GM18517 (cell line): ENCODE measurements around the gene PPP3CA.
A peak's percentile ranks its signal among the peaks of the same experiment; 100 is the strongest.

Source experiments
- ATAC-seq: cut with Tn5 transposase; IDR thresholded peaks from one replicate; pipeline ENCODE4 v1.9.1; 2021; ENCODE audit warnings: mild to moderate bottlenecking, moderate library complexity; ENCODE audit not compliant: unreplicated experiment

The PPP3CA gene

DNA sequence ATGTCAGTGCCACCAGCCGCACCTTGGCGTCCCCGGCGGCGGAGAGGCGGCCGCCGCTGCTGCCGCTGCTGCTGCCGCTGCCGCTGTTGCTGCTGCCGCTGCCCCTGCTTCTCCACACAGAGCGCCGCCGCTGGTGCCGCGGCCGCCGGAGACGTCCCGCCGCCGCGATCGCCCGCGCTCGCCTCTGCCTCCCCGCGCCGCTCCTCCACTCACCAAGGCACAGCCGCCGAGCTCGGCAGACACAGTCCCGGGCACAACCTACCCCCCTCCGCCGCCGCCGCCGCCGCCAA lies at the start of gene PPP3CA:
Gene PPP3CA, minus strand, starts transcription at position 260 of the 290 bp plus-strand sequence.
- ATAC-seq, result peak; percentile 29

DNA sequence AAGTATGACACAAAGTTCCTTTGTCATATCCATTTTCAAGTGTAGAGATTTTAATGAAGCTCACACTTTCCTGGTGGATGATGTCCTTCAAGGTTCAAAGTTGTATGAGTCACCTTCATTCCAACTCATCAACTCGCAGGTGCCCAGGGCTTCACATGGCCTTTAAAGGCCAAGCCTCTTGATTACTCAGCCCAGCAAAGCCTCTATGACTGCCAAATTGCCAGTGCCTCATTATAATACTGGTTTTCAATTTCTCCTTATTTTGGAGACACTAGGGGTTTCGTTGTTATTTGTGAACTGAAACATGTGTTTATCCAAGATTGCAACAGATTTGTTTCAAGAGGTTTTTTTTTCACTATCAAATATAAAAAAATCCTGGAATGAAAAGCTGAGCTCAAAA lies 45.9 kb upstream of the PPP3CA start:
- no peak for ATAC-seq

DNA sequence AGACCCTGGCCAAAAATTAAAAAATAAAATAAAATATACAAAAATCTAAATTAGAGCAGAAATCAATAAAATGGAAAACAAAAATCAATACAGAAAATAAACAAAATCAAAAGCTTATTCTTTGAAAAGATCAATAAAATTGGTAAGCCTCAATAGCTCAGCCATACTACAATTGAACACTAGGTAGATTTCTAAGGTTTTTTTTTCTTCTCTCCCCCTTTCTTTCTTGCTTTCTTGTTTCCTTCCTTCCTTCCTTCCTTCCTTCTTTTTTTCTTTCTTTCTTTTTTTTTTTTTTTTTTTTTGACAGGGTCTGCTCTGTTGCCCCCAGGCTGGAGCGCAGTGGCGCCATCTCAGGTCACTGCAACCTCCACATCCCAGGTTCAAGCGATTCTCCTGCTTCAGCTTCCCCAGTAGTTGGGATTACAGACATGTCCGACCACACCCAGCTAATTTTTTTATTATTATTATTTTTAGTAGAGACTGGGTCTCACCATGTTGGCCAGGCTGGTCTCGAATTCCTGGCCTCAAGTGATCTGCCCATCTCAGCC lies 23.4 kb upstream of the PPP3CA start:
- no peak for ATAC-seq

DNA sequence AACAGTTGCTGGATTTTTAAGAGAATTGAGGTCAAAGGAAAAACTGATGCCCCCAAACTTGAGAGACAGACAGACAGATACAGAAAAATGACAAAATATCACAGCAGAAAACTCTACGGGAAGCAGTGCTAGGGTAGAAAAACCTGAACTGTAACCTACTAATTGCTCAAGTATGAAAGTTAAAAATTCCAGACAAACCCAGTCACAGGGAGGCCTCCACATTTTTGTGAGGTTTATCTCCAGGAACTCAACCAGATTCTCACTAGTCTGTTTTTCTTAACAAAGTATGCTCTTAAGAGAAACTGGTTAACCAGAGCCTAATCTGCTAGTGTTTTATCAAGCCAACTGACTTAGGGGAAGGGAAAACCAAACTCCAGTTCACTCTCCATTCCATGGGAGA lies 19.9 kb upstream of the PPP3CA start:
- ATAC-seq, result no peak

DNA sequence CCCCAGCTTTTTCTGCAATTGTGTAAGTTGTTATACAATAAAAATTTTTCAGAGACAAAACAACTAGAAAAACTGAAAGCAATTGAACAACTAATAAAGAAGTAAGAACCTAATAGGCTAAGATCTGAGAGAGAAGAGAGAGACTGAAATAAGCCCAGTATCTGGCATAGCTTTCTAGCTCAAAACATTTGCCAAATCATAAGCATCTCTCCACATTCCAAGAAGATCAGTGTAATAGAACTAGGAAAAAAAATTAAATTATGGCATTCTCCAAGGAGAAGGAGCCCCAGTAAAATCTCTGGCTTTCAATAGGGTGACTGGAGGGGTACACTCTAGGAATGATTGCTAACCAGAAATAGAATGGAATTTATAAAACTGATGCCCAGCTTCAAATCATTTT lies 19.0 kb upstream of the PPP3CA start:
- no peak for ATAC-seq

DNA sequence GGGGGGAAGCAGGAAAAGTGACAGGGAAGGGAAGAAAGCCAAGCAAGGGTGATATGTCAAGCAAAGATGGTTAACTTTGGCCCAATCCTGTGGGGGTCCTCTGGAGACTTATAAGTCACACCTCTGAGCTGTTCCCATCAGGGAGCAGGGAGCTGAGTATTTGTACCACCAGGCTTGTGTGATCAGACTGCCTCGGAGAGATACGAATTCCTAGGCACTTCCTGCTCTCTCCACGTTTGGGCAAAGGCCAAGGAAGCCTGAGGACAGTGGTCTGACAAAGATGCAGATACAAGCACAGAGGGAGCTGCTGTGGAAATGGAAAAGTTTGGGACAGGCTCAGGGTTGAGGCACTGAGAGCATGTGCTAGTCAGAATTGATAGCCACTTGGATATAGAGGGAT lies 10.4 kb upstream of the PPP3CA start:
- no peak for ATAC-seq

DNA sequence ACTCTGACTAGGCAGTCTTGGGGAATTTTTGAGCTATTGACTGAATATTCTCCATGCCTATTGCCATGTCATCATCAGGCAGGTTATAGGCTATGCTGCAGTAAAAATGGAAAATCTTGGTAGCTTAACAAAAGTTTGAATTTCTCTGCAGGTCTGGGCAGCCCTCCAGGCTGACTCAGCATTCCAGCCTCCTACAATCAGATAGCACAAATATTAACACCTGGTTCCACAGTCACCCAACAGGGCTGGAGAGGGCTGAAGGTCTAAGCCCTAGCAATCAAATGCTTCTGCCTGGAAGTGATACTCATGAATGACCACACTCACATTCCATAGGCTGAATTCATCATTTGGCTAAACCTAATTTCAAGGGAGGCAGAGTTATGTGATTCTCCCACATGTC lies 9.6 kb upstream of the PPP3CA start:
- no peak for ATAC-seq

DNA sequence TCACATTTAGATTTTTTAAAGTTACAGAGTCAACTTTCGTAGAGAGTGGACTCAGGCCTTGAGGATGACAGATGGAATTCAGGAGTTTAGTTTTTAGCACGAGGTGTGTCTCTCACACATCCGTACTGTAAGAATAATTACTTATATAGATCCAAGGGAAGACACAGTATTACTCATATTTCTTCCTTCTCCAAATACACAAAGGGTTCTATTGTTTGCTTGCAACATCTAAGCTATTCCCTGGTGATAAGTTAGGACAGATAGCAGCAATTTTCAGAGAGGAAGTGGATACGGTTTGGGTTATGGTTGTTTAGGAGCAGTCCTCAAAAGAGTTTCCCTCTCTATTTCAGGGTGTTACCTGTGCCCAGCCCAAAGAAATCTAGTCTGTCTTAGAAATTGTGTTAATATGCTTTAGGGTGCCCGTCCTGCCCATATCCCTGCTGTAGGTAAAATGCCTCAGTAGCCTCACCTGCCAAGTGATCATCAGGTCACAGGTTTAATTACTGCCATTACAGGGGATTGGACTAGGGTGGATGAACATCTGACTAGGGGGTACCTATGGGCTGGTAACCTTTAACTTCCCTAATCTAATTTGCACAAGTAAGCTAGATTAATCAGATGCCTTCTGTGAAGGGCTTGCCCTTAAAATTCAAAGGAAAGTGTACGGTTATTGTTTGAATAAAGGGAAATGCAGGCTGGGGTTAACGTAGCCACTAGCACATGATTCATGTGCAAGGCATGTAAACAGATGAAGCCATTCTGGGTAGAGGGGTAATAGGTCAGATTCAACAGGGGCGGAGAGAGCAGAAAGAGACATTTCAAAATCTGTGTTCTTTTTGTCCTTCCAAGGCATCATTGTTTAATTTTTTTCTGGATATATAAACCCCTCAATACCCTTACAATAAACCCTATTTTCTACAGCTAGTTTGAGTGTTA lies 8.7 kb upstream of the PPP3CA start:
- no peak for ATAC-seq

DNA sequence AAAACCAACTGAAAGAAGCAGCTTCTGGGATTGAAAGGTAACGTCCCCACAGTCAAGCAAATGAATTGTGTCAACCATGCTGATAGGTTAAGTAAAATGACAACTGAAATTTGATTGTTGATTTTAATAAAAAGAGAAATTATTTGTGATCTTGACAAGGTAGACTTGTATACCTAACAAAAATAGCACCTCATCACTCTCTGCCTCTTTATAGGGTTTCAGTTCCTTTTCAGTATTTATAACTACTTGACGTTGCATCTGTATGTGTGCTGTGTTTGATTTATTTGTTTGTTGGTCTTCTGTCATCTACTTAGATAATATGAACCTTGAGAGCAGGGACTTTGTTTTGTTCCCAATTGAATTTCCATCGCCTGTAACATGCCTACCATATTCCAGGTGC lies 7.9 kb upstream of the PPP3CA start:
- peak; percentile 99 for ATAC-seq

DNA sequence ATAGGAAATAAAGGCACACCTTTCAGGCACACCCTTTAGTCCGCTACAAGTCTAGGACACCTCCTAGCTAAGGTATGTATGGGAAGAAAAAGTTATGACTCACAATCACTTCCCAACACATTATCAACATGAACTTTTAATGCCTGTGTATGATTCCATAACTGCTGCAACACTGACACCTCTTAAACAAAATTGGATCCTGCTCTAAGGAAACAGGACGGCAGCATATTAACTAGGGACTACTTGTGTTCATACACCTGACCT lies 2.4 kb upstream of the PPP3CA start:
- ATAC-seq, result no peak

DNA sequence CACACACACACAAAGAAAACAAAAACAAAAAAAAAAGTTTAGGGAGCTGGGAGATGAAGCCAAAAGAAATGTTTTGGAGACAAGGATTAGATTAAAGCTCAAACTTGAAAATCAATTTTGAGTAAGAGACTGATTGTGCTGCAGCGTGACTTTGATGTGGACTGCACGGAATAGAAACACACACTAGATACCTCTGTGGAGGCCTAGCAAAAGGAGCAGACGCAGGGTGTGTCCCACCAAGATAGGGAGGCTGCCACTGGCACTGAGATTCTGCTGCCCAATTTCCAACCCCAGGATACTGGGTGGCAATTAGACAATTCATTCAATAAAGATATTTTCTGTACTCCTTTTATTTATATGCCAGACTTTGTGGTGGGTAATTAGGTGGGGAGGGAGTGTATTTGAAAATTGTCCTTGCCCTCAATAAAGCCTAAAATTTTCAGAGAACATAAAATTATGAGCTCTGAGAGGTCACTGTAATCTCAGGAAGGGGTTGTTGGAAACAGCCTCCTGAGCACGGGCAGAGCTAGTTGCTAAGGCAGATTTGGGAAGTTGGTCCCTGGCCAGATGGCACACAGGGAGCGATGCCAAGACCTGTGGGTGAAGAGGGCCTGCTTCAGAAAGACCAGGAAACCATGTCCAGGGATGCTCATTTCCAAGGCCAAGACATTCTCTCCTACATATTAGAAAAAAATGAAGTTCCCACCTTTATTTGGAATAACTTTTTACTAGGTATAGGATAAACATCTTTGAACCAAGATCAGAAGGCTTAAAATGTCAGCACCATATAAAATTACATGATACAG lies 1.9 kb upstream of the PPP3CA start:
- no peak for ATAC-seq

DNA sequence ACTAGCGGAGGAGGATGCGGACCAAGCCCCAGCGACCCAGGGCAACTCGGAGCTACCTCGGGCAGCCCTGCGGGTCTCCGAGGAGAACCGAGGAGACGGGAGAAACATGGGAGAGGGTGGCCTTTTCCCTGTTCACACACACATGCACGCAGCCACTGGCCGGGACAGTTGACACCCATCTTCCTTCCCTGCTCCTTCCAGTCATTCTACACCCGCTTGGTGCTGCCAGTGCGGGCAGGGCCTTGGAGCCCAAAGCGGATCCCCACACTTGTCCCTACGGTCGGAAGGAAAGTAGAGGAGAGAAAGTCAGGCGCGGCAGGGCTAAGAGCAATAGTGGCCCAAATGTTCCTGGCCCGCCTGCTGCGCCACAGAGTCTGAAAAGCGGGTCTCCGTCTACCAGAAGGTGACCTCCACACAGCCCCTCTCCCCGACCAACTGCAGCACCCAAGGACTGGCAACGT lies 1.1 kb upstream of the PPP3CA start:
- no peak for ATAC-seq

DNA sequence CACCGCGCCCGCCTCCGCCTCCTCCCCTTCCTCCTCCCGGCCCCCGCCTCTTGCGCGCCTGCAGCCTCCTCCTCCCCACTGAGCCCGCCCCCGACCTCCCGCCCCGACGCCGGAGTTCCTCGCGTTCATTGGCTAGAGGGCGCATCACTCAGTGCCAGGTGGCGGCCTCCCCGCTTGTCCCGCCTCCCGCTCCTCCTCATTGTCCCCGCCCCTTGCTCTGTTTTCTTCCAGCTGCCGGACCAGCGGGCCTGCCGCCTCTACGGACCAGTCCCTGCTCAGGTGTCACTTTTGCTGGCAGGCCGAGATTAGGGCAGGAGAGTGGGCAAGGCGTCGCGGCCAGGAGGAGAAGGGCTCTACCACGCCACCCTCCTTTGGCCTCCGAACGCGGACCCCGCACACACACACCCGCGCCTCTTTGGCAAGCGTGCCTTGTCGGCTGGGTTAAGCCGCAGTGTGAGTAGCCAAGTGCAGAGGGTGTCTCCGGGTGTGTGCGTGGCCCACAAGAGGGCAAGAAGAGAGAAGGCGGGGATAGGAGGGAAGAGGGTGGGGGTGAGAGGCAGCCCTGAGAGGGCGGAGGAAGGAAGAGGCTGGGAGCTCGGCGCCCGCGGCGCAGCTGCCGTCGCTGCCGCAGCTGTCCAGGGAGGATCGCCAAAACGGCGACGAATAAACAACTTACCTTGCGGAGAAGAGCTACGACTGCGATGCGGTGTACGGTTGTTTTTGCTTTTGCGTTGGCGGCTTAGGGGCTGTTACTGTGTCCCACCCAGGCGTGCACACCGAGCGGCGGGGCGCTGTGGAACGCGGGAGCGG lies 436 bp upstream of the PPP3CA start:
- ATAC-seq, result peak; percentile 74

DNA sequence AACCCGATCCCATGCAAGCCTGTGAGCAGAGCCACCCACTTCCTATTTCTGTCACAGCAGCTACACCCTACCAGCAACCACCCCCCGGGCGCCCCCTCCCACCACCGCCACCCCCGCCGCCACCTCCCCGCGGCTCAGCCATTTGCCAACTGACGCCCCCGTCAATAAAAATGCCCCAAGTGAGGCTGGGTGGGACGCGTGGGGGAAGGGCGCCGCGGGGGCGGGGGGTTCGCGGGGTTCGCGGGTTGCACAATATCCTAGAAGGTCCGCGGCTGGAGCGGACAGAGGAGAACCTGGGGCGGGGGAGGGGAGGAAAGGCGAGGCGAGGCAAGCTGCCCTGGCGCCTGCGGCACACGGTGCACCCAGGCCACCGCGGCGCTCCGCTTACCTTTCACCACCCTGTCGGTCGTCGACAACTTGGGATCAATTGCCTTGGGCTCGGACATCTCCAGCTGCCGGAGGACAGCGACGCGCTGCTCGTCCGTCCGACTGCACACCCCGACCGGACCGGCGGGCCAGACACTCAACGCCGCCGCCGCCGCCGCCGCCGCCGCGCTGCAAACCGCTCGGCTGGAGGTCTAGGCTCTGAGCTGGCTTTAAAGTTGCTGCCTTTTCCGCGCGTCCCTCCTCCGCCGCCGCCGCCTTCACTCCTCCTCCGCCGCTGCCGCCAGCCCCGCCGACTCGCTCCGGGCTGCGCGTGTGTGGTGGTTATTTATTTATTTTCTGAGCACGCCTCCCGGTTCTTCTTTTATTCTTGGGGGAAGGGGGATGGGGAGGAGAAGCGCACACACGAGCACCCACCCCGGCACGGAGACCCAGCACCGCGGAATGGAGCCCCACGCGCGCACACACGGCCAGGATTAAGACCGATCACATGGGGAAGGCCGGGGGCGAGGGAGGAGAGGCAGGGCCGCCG lies 717 bp downstream of the PPP3CA start:
- ATAC-seq, result peak; percentile 4

DNA sequence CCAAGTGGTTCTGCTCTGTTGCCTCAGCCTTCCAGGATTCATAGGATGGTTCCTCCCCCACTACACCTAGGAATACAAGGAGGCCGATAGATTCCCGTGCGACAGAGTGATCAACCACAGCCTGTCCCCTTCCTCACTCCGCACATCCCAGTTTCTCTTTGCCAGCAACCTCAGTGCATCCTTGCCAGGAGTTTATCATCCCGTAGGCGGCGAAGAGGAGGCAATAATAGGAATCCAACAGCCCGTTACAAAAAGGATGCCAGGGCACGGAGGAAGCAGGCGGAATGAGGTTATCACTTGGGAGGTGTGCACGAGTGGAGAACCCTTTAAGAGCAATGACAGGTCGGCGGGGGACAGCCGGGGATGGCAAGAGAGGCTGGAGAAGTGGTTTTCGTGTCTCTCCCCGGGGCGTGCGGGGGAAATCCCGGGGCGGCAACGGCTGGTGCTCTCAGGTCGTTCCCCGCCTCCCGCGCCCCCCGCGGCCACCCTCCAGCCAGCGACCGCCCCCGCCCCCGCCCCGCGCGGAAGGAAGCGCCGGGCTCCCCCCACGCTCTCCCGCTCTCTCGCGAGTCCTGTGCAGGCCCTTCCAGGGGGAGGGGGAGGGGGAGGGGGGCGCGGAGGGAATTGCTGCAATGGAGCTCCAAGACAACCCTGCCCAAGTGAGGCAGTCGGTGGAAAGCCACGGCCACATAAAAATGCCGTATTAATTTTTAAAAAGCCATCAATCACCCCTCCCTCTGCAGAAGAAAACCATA lies 1.6 kb downstream of the PPP3CA start:
- no peak for ATAC-seq

DNA sequence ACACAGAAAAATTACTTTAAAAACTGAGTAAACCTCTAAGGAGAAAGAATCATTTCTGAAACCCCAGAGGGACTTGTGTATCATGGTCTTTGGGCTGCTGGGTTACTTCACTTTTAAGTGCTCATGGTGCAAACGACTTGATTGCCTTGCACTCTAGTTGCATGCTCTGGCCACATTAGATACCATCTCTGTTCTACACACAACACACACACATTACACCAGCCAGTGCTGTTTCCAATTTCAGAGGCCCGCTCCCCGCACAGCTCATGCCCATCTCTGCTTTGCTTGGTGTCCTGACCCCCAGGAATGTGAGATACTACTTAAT lies 2.1 kb downstream of the PPP3CA start:
- no peak for ATAC-seq

DNA sequence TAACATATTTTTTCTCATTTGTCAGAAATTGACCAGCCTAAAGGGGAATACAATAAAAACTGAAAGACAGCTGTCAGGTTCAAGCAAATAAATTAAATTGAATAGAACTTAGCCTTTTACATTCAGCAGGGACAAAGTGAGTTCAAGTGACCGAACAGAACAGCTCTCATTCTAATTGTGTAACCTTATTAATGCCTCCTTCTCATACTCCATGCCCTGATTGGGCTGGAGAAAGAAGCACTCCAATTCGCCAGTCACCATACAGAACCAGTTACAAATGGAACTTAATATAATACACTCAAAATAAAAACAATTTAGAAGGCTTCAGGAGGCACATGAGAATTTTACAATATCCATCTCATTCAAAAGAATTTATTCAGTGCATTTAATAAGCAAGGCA lies 8.0 kb downstream of the PPP3CA start:
- ATAC-seq, result no peak

DNA sequence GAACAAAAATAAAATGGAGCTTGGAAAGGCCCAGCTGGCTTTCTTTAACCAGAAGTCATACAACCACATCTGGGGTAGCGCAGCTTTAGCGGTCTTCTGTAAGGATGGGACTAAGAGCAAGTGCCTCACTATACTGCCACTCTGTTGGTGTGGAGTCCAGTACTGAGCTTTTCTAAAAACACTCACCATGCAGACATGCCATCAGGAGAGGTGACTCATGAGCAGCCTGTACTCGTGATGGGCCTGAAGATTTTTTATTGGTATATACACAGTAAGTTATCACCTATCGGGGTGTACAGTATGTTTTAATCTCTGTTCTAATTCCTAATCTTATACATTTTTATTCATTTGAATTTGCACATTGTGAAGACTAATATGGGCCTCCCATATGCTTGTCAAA lies 9.6 kb downstream of the PPP3CA start:
- no peak for ATAC-seq

DNA sequence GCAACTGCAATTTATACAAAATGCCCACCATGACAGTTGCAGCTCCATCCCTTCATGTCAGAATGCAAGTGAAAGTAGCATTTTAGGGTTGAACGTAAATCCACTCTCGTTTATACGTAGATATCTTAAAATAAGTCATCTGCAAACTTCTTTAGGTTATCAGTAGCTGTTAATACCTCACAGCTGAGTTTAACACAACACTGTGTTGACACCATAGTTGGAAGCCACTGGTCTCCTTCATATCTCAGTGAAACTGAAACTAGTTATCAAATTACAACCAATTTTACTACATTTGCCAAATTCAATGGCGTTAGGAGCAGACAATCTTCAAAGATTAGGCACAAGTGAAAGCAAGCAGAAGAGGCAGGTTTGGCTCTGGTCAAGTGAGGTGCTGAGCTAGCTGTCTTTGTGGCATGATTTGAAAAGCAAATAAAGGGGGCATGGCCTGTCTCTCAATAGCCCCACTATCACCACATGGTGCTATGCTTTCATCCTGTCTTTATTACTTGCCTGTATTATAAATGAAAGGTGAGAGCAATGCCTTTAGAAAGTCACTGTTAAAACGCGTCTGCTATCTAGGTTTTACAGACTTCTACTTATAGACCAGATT lies 12.3 kb downstream of the PPP3CA start:
- ATAC-seq, result peak; percentile 54
